LNCaP clone FGC (cell line): ENCODE measurements around the gene SNCAIP.

Source experiments
- DNase-seq: peaks from one replicate; pipeline ENCODE4 v3.0.0-alpha.2; 2011; ENCODE audit warnings: low read depth
- H3K4me3 ChIP-seq: 2 replicates; pipeline ENCODE4 v1.5.1; 2011; ENCODE audit warnings: mild to moderate bottlenecking, low read depth, low read length, control low read depth
- CTCF ChIP-seq: IDR thresholded peaks from 2 replicates; pipeline ENCODE4 v1.5.1; 2012; ENCODE audit warnings: mild to moderate bottlenecking; ENCODE audit not compliant: control insufficient read depth, insufficient read depth; ENCODE audit errors: extremely low read depth

SNCAIP gene

GRCh38 chr5:122447072-122447471 lies 135.0 kb downstream of the SNCAIP start:
- TF ChIP-seq CTCF = no peak
- no peak overlapping the region for H3K4me3 ChIP-seq
- DNase-seq = no peak

- H3K4me3 ChIP-seq = no peak overlapping the region
- no peak for TF ChIP-seq CTCF
- no peak for DNase-seq
Observed at GRCh38 chr5:122447879-122448278, 135.8 kb downstream of the SNCAIP start.

- H3K4me3 ChIP-seq = no peak overlapping the region
- TF ChIP-seq CTCF = no peak
- no peak for DNase-seq
Observed at GRCh38 chr5:122454541-122454940, 142.5 kb downstream of the SNCAIP start.

DNA sequence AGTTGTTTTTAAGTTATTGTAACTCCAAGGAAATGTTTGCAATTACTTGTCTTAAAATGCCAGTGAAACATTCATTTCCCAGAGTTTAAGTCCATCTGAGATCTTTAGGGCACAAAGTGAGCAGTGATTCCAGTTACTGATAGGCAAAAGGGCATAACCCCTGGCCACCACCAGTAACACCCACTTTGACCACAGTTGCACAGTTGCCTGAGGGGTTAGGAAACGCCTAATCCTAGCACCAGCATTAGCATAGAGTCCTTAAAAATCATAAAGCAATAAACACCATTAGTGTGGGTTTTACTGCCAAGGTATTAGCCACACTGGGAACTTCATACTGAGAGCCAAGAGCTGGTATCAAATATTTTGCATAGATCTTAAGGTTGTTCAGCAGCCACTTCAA lies 143.9 kb downstream of the SNCAIP start:
- DNase-seq = no peak
- no peak overlapping the region for H3K4me3 ChIP-seq
- no peak for TF ChIP-seq CTCF

DNA sequence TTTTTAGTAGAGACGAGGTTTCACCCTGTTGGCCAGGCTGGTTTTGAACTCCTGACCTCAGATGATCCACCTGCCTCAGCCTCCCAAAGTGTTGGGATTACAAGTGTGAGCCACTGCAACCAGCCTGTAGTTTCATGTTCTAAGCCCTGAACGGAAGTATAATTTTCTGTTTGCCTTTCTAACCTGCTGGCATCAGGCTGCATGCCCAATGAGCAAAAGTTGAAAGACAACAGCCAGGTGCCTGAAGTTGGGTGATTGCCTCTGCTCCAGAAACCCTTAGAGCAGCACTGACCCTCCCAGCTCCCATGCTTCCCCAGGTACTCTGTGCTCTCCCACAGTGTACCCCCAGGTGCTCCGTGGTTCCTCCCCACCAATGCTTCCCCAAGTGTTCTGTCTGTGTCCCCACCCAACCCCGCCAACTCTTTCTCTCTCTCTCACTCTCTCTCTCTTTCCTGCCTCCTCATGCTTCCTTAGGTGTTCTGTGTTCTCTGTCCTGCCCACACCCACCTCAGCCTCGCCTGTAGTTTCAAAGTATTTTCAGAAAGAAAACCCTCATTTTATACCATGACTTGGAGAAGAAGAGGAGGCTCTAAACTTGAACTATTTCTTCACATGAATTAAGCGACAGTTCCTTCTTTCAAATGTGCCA lies 145.3 kb downstream of the SNCAIP start:
- no peak for DNase-seq
- no peak overlapping the region for H3K4me3 ChIP-seq
- TF ChIP-seq CTCF = no peak

DNA sequence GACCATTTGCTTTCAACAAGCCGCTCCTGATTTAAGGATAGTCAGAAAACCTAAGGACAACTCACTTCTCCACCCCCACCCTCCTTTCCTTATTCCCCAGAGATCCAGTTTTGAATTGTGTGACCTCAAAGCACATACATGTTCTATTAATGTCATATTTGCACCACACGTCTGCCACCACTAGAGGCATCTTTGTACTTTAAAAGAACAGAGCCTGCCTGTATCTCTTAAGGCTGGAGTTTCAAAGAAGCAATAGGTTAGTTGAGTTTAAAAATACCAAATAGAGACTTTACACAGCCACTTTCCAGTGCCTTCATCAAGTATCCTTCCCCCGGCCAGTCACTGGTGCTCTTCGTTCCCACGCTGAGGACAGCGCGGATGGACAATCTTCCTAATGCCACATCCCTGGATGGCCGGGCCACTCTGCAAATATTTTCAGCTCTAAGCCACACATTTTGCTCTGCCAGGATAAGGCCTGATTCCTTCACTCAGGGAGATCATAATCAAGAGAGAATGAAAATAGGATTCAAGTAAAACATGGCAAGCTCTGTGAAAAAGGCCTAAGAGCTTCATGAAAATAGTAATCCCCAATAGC lies 146.3 kb downstream of the SNCAIP start:
- no peak for DNase-seq
- H3K4me3 ChIP-seq = no peak overlapping the region
- peak; percentile 61 for TF ChIP-seq CTCF

GRCh38 chr5:122462486-122462885 lies 150.4 kb downstream of the SNCAIP start:
- H3K4me3 ChIP-seq = no peak overlapping the region
- DNase-seq = no peak
- TF ChIP-seq CTCF = no peak
